ENCODE results near the gene PARD3B. TPM values are rescaled to one million over a fixed set of nuclear protein-coding genes. Genes with fewer than 3 reads are reported as not detected.

Gene PARD3B
- total RNA-seq, 1 experiment from 2014 or later = 3.6 TPM

GRCh38 chr2:204665771-204666170, 120.5 kb downstream of the PARD3B start:
- CTCF ChIA-PET = no interaction called here
- POLR2A ChIA-PET = no interaction called here
- no peak for DNase-seq (ENCODE audit: low read depth, low spot score)
- no TSS peak for BruUV-seq (replicated peaks)
- intact Hi-C loops (cut with micrococcal nuclease; ENCODE audit: unreplicated experiment) (no loop called here), in situ Hi-C loops (cut with HindIII; ENCODE audit: low pct_unique_long_range_greater_than_20kb, low sequenced_read_pairs) (no loop called here)
- H3K9me3 ChIP-seq (ENCODE audit: control insufficient read depth, insufficient read depth, low read depth, low read length) = no peaks in the 10 kb centered on the region
- no peaks in the 10 kb centered on the region for H3K36me3 ChIP-seq (ENCODE audit: control insufficient read depth, insufficient read depth, low read length)
- no peaks in the 10 kb centered on the region for H3K4me1 ChIP-seq (ENCODE audit: control insufficient read depth, insufficient read depth, low read length)
- no peaks in the 10 kb centered on the region for H3K27me3 ChIP-seq (ENCODE audit: control insufficient read depth, insufficient read depth, low read length)
- no peak for ATAC-seq
- TF ChIP-seq TCF7L2 (IDR thresholded peaks at IDR 0.05; ENCODE audit: low read depth, low read length) (no peak), SIN3A (IDR thresholded peaks at IDR 0.05; ENCODE audit: borderline replicate concordance, insufficient read depth, low read depth, low read length) (no peak), CTCF (IDR thresholded peaks at IDR 0.05) (no peak), POLR2AphosphoS5 (IDR thresholded peaks at IDR 0.05; ENCODE audit: low read depth, low read length) (no peak)
- TF ChIP-seq, protein P1, sequence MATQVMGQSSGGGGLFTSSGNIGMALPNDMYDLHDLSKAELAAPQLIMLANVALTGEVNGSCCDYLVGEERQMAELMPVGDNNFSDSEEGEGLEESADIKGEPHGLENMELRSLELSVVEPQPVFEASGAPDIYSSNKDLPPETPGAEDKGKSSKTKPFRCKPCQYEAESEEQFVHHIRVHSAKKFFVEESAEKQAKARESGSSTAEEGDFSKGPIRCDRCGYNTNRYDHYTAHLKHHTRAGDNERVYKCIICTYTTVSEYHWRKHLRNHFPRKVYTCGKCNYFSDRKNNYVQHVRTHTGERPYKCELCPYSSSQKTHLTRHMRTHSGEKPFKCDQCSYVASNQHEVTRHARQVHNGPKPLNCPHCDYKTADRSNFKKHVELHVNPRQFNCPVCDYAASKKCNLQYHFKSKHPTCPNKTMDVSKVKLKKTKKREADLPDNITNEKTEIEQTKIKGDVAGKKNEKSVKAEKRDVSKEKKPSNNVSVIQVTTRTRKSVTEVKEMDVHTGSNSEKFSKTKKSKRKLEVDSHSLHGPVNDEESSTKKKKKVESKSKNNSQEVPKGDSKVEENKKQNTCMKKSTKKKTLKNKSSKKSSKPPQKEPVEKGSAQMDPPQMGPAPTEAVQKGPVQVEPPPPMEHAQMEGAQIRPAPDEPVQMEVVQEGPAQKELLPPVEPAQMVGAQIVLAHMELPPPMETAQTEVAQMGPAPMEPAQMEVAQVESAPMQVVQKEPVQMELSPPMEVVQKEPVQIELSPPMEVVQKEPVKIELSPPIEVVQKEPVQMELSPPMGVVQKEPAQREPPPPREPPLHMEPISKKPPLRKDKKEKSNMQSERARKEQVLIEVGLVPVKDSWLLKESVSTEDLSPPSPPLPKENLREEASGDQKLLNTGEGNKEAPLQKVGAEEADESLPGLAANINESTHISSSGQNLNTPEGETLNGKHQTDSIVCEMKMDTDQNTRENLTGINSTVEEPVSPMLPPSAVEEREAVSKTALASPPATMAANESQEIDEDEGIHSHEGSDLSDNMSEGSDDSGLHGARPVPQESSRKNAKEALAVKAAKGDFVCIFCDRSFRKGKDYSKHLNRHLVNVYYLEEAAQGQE (IDR thresholded peaks at IDR 0.05; ENCODE audit: insufficient read depth in 1 of 2, low read depth in 2 of 2, low read length in 1 of 2) = no peak
- no peak overlapping the region for H3K4me3 ChIP-seq (ENCODE audit: low read depth in 2 of 2, low read length in 2 of 2)
- H3K27ac ChIP-seq (ENCODE audit: low read length) = no peak overlapping the region

- ATAC-seq = no peak
- Histone ChIP-seq H3K4me1 (ENCODE audit: control insufficient read depth, insufficient read depth, low read length) (no peaks in the 10 kb centered on the region), H3K9me3 (ENCODE audit: control insufficient read depth, insufficient read depth, low read depth, low read length) (no peaks in the 10 kb centered on the region), H3K27me3 (ENCODE audit: control insufficient read depth, insufficient read depth, low read length) (no peaks in the 10 kb centered on the region), H3K36me3 (ENCODE audit: control insufficient read depth, insufficient read depth, low read length) (no peaks in the 10 kb centered on the region), H3K27ac (ENCODE audit: low read length) (no peak overlapping the region), H3K4me3 (ENCODE audit: low read depth in 2 of 2, low read length in 2 of 2) (no peak overlapping the region)
- ChIA-PET POLR2A (no interaction called here), CTCF (no interaction called here)
- no TSS peak for BruUV-seq (replicated peaks)
- in situ Hi-C loops (cut with HindIII; ENCODE audit: low pct_unique_long_range_greater_than_20kb, low sequenced_read_pairs) = no loop called here
- DNase-seq (ENCODE audit: low read depth, low spot score) = no peak
- TF ChIP-seq TCF7L2 (IDR thresholded peaks at IDR 0.05; ENCODE audit: low read depth, low read length) = no peak
- TF ChIP-seq POLR2AphosphoS5 (IDR thresholded peaks at IDR 0.05; ENCODE audit: low read depth, low read length) = no peak
- no peak for TF ChIP-seq CTCF (IDR thresholded peaks at IDR 0.05)
- TF ChIP-seq, protein P1 (IDR thresholded peaks at IDR 0.05; ENCODE audit: insufficient read depth in 1 of 2, low read depth in 2 of 2, low read length in 1 of 2) = no peak
- no peak for TF ChIP-seq SIN3A (IDR thresholded peaks at IDR 0.05; ENCODE audit: borderline replicate concordance, insufficient read depth, low read depth, low read length)
- intact Hi-C loops (cut with micrococcal nuclease; ENCODE audit: unreplicated experiment) = no loop called here
These were observed 122.7 kb downstream of the PARD3B start for GRCh38 chr2:204667990-204668389.

Measured in Panc1 (cell line).